HG02938 (cell line): ENCODE measurements around the gene OAF.
"Not testable (repeated sequence)": the region's sequence is repeated elsewhere in the genome, so short reads cannot be mapped to it uniquely, and the experiment has no call there.

Source experiments
- ATAC-seq: cut with Tn5 transposase; IDR thresholded peaks from one replicate; pipeline ENCODE4 v1.9.1; 2021; ENCODE audit warnings: mild to moderate bottlenecking, moderate library complexity; ENCODE audit not compliant: unreplicated experiment

The OAF gene

DNA sequence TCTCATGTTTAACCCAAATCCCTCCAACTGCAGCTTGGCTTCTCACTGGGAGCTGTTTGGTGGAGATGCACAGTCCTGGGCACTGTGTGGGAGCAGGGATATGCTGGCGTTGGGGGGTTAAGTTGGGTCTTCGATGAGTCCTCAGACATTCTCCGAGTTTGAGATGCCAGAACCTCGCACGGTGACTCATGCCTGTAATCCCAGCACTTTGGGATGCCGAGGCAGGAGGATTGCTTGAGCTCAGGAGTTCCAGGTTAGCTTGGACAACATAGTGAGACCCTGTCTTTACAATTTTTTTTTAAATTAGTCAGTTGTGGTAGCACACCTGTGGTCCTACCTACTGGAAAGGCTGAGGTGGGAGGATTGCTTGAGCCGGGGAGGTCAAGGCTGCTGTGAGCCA is 49.8 kb downstream of the OAF start:
- no peak for ATAC-seq

DNA sequence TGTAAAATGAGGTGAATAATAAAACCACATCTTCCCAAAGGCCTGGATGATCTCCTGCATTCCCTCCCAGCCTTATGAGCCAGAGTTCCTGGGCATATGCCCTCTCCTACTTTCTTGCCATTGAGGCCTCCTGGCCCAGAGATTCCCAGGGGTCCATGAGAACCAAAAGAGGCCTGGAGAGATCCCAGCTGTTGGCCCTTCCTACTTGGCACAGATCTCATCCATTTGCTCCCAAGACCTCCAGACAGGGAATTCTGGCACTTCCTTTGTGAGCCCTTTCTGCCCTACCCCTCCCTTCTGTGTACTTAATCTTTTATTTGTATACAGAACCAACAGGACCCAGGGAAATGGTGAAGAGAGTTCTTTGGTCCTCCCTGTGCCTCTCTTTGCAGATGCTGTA is 50.5 kb downstream of the OAF start:
- ATAC-seq, result no peak

DNA sequence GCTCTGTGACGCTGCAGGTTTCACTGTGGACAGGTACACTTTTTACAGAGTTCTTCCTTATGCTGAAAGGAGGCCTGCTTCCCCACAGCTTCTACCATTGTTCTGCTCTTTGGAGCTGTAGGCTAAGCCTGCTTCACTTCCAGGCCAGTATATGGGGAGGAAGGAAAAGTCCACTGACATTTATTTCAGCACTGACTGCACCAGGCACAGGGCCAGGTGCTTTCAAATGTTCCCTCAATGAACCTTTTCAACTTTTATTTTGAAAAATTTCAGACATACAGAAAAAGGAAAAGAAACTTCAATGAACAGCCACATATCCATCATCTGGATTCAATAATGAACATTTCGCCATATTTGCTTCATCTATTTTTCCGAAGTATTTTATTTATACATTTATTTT is 51.1 kb downstream of the OAF start:
- ATAC-seq, result no peak

DNA sequence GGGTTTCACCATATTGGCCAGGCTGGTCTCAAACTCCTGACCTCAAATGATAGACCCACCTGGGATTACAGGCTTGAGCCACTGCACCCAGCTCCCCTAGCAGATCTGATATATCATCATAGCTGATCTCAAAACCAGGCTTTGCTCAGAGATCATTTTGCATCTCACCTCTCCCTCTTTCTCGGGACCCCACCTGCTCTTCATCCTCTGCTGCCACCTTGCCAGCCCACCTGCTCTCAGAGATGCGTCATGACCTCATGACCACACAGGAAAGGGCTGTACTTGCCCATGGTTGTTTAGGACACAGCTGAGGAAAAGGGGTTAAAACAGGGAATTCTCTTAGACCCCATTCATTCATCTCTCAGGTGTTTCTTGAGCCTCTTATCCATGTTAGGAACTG is 56.5 kb downstream of the OAF start:
- ATAC-seq, result no peak

DNA sequence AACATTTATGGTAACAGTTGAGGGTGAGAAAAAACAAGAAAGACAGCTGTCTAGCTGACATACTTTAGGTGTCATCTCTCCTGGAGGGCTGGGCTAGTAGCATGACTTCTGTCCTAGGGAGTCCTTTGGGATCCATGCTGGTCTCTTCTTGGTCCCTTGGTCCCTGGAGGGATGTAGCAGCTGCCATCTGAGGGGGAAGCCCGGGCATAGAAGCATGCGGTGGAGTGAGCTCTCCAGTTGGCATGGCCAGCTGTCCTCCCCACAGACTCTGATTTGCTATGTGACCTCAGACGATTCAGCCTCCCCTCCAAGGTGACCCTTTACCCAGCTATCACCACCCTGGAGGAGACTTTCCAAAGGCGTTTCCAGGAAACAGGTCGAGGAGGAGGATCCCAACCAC is 57.9 kb downstream of the OAF start:
- ATAC-seq, result no peak

DNA sequence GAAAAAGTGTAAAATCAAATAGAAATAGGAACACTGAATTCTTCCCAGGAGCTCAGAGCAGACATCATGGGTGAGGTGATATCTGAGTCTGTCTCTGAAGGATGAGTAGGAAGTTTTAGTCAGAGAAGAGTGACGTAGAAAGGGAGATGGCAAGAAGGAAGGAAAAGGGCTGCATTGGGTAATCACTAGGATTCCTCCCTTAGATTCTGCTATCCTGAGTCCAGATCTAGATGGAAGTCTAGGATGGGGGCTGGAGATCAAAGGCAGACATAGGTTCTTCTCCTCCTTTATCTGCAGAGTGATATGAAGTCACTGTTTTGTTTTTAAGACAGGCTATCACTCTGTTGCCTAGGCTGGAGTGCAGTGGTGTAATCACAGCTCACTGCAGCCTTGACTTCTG is 59.6 kb downstream of the OAF start:
- ATAC-seq, result no peak

DNA sequence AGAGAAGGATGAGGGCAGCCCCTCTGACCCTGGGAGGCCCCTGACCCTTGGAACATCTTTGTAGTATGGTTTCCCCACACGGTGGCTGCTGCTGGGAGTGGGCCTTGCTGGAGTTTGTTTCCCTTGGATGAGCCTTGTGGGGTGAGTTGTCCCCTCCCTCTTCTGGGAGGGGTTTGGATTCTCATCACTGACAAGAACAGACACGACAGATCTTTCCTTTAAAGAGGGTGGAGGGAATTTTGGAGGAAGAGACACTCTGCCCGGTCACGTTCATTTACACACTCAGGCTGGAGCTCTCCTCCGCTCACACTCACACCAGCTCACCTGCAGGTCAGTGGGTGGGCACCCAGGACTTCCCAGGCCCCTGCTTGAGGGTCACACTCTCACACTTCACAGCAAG is 60.8 kb downstream of the OAF start:
- no peak for ATAC-seq

DNA sequence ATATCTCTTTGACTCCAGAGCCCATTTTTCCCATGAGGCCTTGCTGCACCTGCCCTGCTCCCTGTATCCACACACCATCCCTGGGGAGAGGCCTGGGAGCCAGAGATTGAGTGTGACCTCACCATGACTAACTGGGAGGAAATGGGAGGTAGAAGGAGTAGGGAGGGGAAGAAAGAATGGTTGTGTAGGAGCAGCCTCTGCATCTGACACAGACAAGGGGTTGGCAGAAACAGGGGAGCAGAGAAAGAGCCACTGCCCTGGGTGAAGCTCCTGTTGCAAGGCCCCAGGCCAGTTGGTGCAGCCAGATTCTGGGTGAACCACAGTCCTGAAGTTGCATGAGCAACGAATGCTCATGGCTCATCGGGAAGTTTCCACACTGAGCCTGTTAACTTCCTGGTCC is 61.5 kb downstream of the OAF start:
- ATAC-seq, result no peak

DNA sequence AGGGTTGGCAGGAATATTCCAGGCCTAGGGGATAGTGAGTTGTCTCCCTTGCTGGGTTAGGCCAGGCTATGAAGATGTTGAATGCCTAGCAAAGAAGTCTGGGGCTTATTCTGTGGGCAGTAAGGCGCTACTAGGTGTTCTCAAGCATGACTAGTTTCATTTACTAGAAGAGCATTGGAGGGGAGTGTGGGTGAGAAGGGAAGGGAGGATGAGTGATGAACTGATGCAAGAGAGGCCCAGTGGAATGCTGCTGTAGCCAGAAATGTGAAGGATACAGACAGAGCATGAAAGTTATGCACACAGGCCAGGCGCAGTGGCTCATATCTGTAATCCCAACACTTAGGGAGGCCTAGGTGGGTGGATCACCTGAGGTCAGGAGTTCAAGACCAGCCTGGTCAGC is 62.6 kb downstream of the OAF start:
- no peak for ATAC-seq

DNA sequence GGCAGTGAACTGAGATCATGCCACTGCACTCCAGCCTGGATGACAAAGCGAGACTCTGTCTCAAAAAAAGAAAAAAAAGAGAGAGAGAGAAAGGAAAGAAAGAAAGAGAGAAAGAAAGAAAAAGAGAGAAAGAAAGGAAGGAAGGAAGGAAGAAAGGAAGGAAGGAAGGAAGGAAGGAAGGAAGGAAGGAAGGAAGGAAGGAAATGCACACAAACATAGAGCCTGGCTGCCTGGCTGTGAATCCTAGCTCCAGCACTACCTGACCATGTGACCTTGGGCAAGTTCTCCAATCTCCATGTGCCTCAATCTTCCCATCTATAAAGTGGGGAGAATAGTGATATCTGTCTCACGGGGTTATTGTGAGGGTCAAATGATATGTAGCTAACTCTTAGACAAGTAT is 63.1 kb downstream of the OAF start:
- not testable (repeated sequence) for ATAC-seq

DNA sequence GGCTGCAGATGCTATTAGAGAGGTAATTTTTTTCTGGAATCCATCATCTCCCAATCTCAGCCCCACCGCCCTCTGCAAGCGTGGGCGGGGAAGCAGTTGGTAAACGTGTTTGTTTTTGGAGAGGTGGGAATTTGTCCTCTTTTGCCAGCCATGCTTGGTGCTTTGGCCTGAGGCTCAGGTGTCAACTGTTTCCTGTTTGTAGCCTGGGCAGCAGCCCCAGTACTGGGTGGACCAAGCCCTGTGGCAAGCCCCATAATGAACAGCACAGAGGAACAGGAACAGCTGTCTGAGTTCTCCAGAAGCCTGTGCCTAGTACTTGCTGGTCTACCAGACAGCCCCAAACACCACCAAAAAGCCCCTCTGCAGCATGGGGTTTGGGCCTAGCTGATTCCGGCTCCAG is 68.7 kb downstream of the OAF start:
- no peak for ATAC-seq
